Activated T-helper 1 cell treated with anti-CD3 and anti-CD28 coated beads, Interleukin-12 subunit alpha, Interleukin-12 subunit beta, Interleukin-2, Interleukin-4 antibody, amounts not matched to agents 30 ng/mL and 10 ng/mL and 1 ng/mL, durations not matched to agents 14 hours and 24 hours and 36 hours (primary cell): ENCODE results near the gene CELF4. TPM values are rescaled to one million over a fixed set of nuclear protein-coding genes. Genes with fewer than 3 reads are reported as not detected.

Source experiments
- DNase-seq: peaks from one replicate; pipeline ENCODE4 v3.0.0; 2021; ENCODE audit warnings: low spot score
- H3K27ac Mint-ChIP-seq: one replicate; pipeline ENCODE4 v1.8.0; 2021; ENCODE audit warnings: mild to moderate bottlenecking, mixed read lengths
- H3K27me3 Mint-ChIP-seq: one replicate; pipeline ENCODE4 v1.8.0; 2022; ENCODE audit warnings: mild to moderate bottlenecking, moderate library complexity, mixed read lengths; ENCODE audit not compliant: insufficient read depth
- H3K36me3 Mint-ChIP-seq: one replicate; pipeline ENCODE4 v1.8.0; 2021; ENCODE audit warnings: low read depth, mixed read lengths
- H3K4me1 Mint-ChIP-seq: one replicate; pipeline ENCODE4 v1.8.0; 2021; ENCODE audit warnings: low read depth, mixed read lengths
- H3K4me3 Mint-ChIP-seq: one replicate; pipeline ENCODE4 v1.8.0; 2021; ENCODE audit warnings: mild to moderate bottlenecking, moderate library complexity, mixed read lengths
- H3K9me3 Mint-ChIP-seq: one replicate; pipeline ENCODE4 v1.8.0; 2021; ENCODE audit warnings: mixed read lengths
- intact Hi-C: fragments of 100-400 bp; cut with micrococcal nuclease; formaldehyde crosslinking; loops from one replicate; pipeline ENCODE4 v1.15.1; 2024
- total RNA-seq: library from RNA; stranded (reverse); gene quantifications from 2 replicates; pipeline ENCODE4 v1.2.3, GENCODE V29; 2022

CELF4 gene
- total RNA-seq, 1 donor from 2014 or later, result not detected

DNA sequence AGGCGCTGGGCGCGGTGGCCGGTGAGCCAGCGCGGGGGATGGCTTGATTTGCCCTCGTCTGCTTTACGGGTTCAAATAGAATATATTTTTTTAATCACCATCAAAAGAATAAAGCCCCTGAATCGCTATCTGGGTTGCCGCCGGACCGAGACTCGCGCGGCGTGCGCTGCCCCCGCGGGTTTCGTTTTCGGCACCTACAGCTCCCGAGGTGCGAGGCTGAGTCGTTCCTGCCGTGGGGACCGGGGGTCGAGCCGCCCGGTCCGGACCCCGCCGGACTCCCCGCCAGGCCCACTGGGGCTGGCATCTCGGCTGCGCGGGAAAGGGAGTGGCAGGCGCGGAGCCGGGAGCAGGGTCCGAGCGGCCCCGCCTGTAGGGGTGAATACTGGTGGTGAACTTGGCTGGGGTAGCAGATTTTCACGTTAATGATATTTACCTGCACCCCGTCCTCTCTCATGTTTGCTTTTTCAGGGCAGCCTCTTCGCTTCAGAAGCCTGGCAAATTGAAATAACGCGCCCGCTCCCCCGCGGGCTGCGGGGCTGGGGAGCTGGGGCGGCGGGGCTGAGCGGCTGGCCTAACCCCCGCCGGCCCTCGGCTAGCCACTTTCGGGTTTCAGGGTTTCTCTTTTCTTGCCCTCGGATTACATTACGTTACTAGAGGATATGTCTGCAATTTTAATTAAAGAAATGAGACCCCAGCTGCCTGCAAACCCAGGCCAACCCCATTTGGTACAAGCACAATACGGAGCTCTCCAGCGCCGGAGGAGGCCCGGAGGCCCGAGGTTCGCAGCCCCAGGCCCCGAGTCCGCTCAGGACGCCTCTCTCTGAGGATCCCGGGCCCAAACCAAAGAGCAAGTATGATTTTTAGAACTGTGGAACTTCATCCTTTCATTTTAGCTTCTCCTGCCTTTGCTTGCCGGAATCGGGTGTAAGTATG, 1.7 kb upstream of the CELF4 start:
- Mint-ChIP-seq H3K4me3 (no peak overlapping the region), H3K4me1 (no peaks in the 10 kb centered on the region), H3K27me3 (peaks cover 51% of the 10 kb centered on the region), H3K36me3 (no peaks in the 10 kb centered on the region), H3K27ac (no peak overlapping the region), H3K9me3 (no peaks in the 10 kb centered on the region)
- intact Hi-C loops, result no loop called here
- DNase-seq, result no peak

DNA sequence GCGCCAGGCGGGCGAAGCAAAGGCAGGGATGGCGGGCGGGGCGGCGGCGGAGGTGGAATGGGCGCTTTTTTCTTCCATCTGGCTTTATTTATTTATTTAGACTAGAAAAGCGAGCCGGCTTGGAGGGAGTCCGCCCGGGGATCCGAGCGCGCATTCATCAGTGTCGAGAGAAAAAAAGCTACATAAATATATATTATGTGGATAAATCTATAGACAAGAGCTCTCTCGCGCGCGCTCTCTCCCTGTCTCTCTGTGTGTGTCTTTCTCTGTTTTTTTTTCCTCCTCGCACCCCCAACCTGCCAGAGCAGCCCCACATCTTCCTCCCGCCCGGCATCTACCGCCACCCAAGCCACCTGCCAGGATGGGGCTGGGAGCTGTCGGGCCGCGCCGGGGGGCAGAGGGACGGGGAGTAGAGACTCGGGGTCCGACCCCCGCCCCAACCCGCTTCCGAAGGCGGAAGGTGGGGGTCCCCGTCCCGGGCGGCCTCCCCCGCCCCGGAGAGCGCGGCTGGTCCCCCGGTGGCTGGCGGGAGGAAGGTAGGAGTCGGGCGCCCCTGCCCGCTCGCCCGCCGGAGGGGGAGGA, 972 bp upstream of the CELF4 start:
- no peaks in the 10 kb centered on the region for H3K36me3 Mint-ChIP-seq
- peaks cover 53% of the 10 kb centered on the region for H3K27me3 Mint-ChIP-seq
- H3K4me3 Mint-ChIP-seq, result no peak overlapping the region
- intact Hi-C loops, result no loop called here
- DNase-seq, result no peak
- no peaks in the 10 kb centered on the region for H3K4me1 Mint-ChIP-seq
- H3K9me3 Mint-ChIP-seq, result no peaks in the 10 kb centered on the region
- H3K27ac Mint-ChIP-seq, result no peak overlapping the region

DNA sequence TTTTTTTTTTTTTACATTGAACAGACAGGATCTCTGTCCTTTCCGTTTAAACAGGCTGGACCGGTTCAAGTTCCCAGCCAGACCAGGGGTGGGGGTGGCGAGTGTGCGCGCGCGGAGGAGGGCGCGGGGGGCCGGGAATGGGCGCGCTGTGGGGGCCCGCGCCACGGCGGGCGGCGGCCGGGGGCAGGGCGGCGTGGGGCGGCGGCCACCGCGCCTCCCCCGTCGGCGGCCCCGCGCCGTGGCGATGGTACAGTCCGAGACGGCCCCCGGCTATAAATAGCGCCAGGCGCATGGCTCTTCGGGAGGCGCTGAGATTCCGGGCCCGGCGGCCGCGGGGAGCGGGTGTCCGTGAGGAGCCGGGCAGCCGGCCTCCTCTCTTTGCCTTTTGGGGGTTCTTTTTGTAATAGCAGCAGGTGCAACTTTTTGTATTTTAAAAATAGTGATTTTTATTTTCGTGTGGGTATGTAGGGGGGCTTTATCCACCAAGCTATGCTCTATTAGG, 430 bp upstream of the CELF4 start:
- Mint-ChIP-seq H3K27ac (no peak overlapping the region), H3K4me1 (no peaks in the 10 kb centered on the region), H3K4me3 (no peak overlapping the region), H3K36me3 (no peaks in the 10 kb centered on the region), H3K9me3 (no peaks in the 10 kb centered on the region), H3K27me3 (peaks cover 53% of the 10 kb centered on the region)
- DNase-seq, result no peak
- intact Hi-C loops, result no loop called here

- intact Hi-C loops, result no loop called here
- no peak for DNase-seq
- H3K27me3 Mint-ChIP-seq, result peaks cover 53% of the 10 kb centered on the region
- no peak overlapping the region for H3K4me3 Mint-ChIP-seq
- H3K4me1 Mint-ChIP-seq, result no peaks in the 10 kb centered on the region
- no peaks in the 10 kb centered on the region for H3K36me3 Mint-ChIP-seq
- H3K9me3 Mint-ChIP-seq, result no peaks in the 10 kb centered on the region
- H3K27ac Mint-ChIP-seq, result no peak overlapping the region
Measured at GRCh38 chr18:37564711-37565100, 892 bp downstream of the CELF4 start.

GRCh38 chr18:37563931-37564392, 1.6 kb downstream of the CELF4 start:
- Mint-ChIP-seq H3K27ac (no peak overlapping the region), H3K27me3 (peaks cover 46% of the 10 kb centered on the region)
- intact Hi-C loops, result no loop called here

GRCh38 chr18:37561986-37562385, 3.6 kb downstream of the CELF4 start:
- Mint-ChIP-seq H3K27ac (no peak overlapping the region), H3K4me1 (no peaks in the 10 kb centered on the region), H3K27me3 (peaks cover 36% of the 10 kb centered on the region), H3K9me3 (no peaks in the 10 kb centered on the region), H3K36me3 (no peaks in the 10 kb centered on the region), H3K4me3 (no peak overlapping the region)
- DNase-seq, result no peak
- intact Hi-C loops, result no loop called here

More at GRCh38 chr18:37563931-37564392, 1.6 kb downstream of the CELF4 start:
- DNase-seq, result no peak
- Mint-ChIP-seq H3K4me1 (no peaks in the 10 kb centered on the region), H3K9me3 (no peaks in the 10 kb centered on the region), H3K36me3 (no peaks in the 10 kb centered on the region), H3K4me3 (no peak overlapping the region)

DNA sequence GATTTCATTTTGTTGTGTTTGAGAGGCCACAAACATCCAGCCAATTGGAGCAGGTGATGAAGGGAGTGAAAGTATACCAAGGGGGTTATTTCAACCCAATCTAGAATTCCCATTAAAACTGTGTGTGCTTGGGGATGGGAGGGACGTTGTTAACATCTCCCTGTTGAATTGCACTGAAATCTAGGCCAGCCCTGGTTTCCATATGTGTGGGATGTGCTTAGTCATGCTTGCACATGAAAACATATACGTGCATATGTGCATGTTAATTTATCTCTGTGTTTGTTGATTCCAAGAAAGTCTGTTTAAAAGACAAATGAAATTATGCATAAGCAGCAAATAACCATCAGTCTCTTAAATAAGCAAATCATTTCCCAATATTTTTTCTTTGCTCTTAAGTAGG, 5.6 kb downstream of the CELF4 start:
- Mint-ChIP-seq H3K27ac (no peak overlapping the region), H3K27me3 (peaks cover 25% of the 10 kb centered on the region), H3K9me3 (no peaks in the 10 kb centered on the region), H3K4me1 (no peaks in the 10 kb centered on the region), H3K4me3 (no peak overlapping the region), H3K36me3 (no peaks in the 10 kb centered on the region)
- intact Hi-C loops, result no loop called here
- no peak for DNase-seq

DNA sequence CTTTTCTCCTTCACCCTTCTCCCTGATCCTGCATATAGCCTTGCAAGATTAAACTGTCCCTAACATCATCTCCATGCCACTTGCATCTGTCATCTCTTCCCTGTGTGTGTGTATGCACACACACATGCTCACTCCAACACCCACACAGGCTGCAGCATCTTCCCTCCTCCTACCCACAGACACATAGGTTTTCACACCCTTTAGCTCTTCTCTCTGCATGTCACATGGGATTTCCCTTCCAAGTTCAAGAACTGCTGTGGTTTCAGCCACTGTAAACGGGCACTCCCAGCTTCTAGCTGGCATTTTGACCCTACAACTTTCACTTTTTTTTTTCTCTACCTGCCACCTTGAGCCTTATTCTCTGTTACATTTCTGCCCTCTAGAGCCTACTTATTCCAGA, 6.4 kb downstream of the CELF4 start:
- intact Hi-C loops, result no loop called here
- Mint-ChIP-seq H3K27me3 (peaks cover 22% of the 10 kb centered on the region), H3K4me1 (no peaks in the 10 kb centered on the region), H3K27ac (no peak overlapping the region), H3K9me3 (no peaks in the 10 kb centered on the region), H3K36me3 (no peaks in the 10 kb centered on the region), H3K4me3 (no peak overlapping the region)
- no peak for DNase-seq

GRCh38 chr18:37554399-37554787, 11.2 kb downstream of the CELF4 start:
- intact Hi-C loops, result no loop called here
- no peak overlapping the region for H3K27ac Mint-ChIP-seq
- H3K4me1 Mint-ChIP-seq, result no peaks in the 10 kb centered on the region

DNA sequence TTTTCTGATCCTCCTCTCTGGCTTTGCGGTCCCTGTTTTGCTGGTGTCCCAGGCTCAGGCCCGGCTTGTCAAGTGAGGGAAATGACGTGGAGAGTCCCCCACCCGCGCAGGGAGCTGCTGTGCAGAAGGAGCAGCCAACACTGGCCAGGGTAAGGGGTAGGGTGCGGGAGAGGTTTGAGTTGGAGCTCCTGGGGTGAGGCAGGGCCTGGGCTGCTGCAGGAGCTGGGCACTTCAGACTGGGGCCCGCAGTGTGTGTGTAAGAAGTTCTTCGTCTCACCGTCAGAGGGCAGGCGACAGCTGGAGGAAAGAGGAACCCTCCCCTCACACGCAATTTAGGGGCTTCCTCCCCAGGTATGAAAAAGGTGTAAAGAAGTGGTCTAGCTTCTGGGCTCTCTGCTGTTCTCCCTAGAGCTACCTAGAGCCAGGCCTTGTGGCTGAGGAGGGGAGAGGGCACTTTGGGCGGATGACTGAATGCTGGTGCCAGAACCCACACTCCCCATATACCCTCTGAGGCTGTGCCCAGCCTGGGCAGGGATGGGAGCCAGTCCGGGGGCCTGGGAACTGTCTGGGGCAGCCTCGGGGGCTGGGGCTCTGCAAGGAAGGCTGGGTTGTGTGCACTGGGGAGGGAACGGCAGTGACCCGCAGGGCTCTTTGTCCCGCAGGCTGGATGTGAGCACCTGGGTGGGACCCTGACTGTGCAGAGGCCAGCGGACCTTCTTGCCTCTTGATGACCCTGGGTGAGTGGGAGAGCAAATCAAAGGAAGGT, 11.8 kb downstream of the CELF4 start:
- Mint-ChIP-seq H3K27ac (no peak overlapping the region), H3K9me3 (no peaks in the 10 kb centered on the region), H3K4me1 (no peaks in the 10 kb centered on the region), H3K4me3 (no peak overlapping the region), H3K36me3 (no peaks in the 10 kb centered on the region), H3K27me3 (peaks cover 4% of the 10 kb centered on the region)
- DNase-seq, result no peak
- intact Hi-C loops, result no loop called here

More at GRCh38 chr18:37554399-37554787, 11.2 kb downstream of the CELF4 start:
- peaks cover 4% of the 10 kb centered on the region for H3K27me3 Mint-ChIP-seq
- H3K36me3 Mint-ChIP-seq, result no peaks in the 10 kb centered on the region
- no peak overlapping the region for H3K4me3 Mint-ChIP-seq
- DNase-seq, result no peak
- no peaks in the 10 kb centered on the region for H3K9me3 Mint-ChIP-seq

GRCh38 chr18:37552286-37552685, 13.3 kb downstream of the CELF4 start:
- H3K36me3 Mint-ChIP-seq, result no peaks in the 10 kb centered on the region

DNA sequence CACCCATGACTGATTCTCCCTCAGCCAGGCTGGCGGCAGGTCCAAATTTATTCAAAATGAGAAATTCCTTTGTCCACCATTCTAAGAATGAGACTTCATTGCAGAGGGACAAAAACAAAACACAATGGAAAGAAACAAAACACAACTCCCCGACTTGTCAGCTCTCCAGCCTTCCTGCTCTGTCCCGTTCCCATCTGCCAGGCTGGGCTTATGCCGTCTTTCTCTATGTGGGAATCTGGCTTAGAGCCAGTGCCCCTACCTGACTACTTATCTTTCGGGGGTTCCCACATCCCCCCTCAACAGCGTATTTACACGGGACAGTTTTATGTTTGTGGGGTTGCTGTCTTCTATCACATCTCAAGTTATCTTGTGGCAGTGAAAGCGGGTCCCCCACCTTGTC, 13.8 kb downstream of the CELF4 start:
- H3K4me1 Mint-ChIP-seq, result no peaks in the 10 kb centered on the region
- no peak overlapping the region for H3K4me3 Mint-ChIP-seq
- H3K9me3 Mint-ChIP-seq, result no peaks in the 10 kb centered on the region
- intact Hi-C loops, result no loop called here
- no peak overlapping the region for H3K27ac Mint-ChIP-seq
- DNase-seq, result no peak
- no peaks in the 10 kb centered on the region for H3K36me3 Mint-ChIP-seq
- H3K27me3 Mint-ChIP-seq, result no peaks in the 10 kb centered on the region

More at GRCh38 chr18:37552286-37552685, 13.3 kb downstream of the CELF4 start:
- no peak overlapping the region for H3K4me3 Mint-ChIP-seq
- H3K9me3 Mint-ChIP-seq, result no peaks in the 10 kb centered on the region
- DNase-seq, result no peak
- H3K27me3 Mint-ChIP-seq, result peaks cover 2% of the 10 kb centered on the region
- no peak overlapping the region for H3K27ac Mint-ChIP-seq
- no peaks in the 10 kb centered on the region for H3K4me1 Mint-ChIP-seq
- intact Hi-C loops, result no loop called here

- DNase-seq, result no peak
- Mint-ChIP-seq H3K4me1 (no peaks in the 10 kb centered on the region), H3K9me3 (no peaks in the 10 kb centered on the region), H3K27me3 (no peaks in the 10 kb centered on the region), H3K4me3 (no peak overlapping the region), H3K27ac (no peak overlapping the region), H3K36me3 (no peaks in the 10 kb centered on the region)
- intact Hi-C loops, result no loop called here
Measured at GRCh38 chr18:37551249-37551648, 14.3 kb downstream of the CELF4 start.
